ENCODE measurements around the gene COL26A1.

COL26A1 gene

GRCh38 chr7:101576998-101577397 lies 214.3 kb downstream of the COL26A1 start:
- DNase-seq, result no peak

DNA sequence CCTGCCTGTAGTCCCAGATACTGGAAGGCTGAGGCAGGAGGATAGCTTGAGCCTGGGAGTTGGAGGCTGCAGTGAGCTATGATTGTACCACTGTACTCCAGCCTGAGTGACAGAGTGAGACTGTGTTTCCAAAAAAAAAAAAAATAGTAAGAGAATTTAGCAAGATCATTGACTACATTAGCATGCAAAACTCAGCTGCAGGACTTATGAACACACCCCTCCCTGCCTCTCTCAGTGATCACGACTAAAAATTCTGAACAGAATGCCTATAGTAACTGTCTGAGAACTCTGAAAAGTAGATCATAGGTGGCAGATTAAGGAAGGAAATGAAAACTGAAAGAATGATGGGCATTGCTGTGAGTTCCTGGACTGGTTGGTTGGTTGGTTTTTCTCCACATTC lies 215.9 kb downstream of the COL26A1 start:
- no peak for DNase-seq

DNA sequence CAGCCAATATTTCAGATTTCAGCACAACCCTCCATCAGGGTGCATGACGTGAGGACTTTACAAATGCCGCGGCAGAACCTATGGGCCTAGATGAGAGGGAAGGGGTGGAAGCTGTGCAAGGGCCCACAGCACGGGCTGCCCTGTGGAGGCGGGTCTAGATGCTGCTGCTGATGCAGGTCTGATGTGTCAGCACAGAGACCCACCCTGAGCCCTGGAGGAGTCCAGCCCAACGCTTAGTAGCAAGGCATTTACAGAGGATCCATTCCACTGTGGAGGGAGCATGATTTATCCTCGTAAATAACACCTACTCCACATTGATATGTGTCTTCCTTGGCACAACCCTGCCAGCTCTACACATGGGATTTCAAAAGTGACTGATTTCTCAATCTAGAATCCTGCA lies 217.9 kb downstream of the COL26A1 start:
- no peak for DNase-seq

- DNase-seq, result no peak
Observed at GRCh38 chr7:101581891-101582290, 219.2 kb downstream of the COL26A1 start.

- DNase-seq, result no peak
Observed at GRCh38 chr7:101582971-101583370, 220.3 kb downstream of the COL26A1 start.

DNA sequence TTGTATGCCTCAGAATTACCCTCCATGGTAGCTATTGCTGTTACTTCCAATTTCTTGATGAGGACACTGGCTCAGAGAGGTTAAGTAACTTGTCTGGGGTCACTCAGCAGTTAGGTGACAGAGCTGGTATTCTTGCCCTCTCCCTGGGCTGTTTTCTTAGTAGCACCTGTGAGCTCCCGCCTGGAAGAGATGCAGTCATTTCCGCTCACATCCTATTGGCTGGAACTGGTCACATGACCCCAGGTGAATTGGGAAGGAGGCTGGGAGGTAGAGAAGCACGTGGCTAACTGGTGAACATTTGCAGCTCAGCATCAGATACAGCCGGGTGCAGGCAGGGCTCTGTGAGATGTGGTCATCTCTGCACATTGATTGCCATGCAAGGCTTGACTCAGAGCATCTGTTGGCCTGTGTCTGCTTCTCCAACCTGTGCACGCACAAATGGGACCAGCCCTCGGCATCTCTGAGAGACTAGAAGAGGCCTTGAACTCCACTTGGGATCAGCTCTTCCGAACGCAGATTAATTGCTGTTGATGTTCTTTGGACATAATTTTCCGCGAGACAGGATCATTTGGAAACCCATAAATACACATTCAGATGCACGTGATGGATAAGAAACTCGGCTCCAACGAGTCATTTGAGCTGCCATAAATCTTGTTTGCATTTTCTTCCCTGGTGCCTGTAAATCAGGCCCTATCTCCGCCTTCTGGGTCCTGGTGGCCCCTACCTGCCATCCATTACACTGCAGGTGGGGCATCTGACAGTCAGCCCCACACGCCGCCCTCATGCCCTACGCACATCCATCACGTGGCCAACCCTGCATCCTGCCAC lies 223.6 kb downstream of the COL26A1 start:
- DNase-seq, result no peak

GRCh38 chr7:101586906-101587677 lies 224.4 kb downstream of the COL26A1 start:
- DNase-seq, result no peak

DNA sequence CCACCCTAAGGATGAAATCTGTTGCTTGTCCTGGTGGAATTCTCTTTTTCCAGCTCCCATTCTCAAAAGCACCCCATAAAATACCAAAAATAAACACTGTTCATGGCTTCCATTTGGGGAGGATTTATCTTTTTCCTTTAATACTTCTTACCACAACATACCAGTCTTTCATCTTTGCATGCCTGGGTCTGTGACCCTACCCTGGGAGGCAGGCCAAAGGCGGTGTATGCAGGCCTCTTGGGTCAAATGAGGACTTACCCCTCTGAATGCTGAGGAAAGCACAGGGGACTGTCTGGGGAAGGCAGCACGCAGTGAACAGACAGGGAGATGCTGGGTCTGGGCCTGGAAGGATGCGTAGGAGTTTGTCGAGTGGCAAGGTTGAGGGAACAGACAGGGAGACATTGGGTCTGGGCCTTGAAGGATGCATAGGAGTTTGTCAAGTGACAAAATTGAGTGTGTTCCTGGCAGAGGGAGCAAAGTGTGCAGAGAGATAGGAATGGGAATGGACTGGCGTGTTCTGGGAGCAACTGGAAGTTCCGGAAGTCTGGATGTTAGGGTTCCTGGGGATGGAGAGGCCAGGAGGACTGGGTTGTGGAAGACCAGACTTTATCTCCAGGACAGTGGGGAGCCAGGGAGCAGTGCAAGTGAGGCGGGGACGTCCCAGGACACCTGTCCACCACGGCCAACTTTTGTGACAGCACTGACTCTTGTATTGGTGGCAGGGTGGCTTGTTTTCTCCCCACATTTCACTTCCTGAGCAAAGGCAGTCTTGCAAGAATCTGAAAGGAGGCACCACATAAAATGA lies 225.7 kb downstream of the COL26A1 start:
- DNase-seq, result no peak

DNA sequence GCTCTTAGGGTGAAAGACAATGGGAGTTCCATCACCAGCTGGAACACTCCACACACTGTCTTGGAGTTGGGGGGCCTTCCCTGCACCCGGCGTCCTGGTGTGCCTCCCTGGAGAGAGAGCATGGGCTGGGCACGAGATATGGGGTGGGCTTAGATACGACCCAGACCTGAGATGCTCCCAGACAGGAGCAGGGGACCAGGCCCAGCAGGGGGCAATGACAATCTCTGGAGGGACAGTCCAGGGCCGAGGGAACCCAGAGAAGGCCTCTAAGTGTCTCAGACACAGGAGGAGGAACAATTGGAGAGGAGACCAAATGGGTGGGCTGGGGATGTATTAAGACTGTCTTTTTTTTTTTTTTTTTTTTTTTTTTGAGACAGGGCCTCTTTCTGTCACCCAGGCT lies 226.4 kb downstream of the COL26A1 start:
- no peak for DNase-seq

GRCh38 chr7:101589976-101590662 lies 227.4 kb downstream of the COL26A1 start:
- DNase-seq, result no peak

DNA sequence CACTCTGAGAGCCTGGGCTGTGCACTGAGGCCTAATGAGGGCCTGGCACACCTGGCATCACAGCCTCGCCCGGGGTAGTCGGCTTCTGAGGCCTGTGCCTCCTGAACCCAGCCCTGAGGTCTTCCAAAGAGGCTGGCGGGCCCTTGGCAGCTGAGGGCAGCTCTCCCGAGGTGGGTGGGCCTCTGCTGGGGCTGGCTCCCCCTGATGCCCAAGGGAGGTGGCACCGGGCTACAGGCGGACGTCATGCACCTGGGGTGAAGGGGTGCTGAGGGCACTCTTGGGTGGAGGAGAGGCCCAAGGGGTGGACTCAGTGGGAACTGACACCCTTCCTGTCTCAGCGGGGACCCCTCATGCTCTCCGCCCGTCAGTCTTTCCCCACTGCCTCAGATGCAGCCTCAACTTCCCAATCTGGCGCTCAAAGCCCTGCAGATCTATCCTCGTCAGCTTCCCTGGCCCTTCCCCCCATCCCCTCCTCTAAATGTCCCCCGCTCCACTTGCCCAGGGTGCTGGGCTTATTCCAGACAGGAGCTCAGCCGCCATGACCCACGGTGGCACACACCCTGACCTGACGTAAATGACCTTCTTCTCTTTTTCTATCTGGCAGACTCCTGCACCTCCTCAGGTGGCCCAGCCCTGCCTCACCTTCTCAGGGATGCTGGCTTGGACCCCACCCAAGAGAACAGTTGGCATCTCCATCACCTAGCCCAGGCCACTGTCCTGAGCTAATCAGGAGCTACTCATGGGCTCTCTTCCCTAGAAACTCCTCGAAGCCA lies 228.2 kb downstream of the COL26A1 start:
- DNase-seq, result no peak

DNA sequence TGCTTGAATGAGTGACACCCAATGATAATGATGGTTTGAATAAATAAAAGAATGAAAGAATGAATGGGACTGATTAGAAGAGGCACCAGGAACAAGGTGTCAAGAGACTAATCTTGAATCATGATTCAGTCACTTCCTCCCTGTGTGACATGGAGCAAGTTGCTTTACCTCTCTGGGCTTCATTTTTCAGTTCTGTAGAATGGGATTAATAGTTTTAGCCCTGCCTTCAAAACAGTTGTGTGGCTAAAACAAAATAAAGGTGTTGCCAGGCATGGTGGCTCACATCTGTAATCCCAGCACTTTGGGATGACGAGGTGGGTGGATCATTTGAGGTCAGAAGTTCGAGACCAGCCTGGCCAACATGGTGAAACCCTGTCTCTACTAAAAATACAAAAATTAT lies 228.8 kb downstream of the COL26A1 start:
- DNase-seq, result no peak

DNA sequence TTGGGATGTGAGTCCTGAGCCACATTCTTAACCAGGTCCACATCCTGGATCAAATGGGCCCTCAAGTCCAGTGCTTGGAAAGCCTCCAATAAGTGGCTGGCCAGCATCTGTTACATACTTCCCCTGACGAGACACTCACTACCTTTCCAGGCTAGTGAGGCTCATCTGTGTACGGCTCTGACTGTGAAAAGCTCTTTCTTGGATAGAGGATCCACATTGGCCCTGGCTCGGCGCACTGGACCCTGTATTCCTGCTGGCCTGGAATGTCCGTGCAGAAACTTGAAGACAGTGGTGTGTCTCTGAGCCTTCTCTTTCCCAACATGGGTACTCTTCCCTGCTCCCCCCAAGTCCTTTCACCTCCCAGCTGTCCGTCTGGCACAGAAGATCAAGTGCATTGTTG lies 230.9 kb downstream of the COL26A1 start:
- DNase-seq, result no peak

DNA sequence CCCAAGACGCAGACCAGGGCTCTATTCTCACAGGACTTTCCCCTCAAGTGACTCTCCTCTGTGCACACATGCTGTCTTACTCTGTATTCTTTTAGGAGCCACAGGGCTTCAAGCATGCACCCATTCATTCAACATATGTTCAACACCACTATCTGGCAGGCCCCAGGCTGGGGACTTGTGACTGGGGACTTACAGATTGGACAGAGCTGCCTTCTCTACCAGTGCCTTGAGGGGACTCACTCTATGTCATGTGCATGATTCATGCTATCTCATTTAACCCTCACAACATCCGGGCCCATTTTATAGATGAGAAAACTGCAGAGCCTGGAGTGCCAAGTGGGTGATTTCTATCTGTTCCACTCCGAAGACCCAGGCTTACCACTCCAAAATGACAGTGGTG lies 232.1 kb downstream of the COL26A1 start:
- DNase-seq, result no peak

GRCh38 chr7:101595246-101595645 lies 232.6 kb downstream of the COL26A1 start:
- DNase-seq, result no peak

DNA sequence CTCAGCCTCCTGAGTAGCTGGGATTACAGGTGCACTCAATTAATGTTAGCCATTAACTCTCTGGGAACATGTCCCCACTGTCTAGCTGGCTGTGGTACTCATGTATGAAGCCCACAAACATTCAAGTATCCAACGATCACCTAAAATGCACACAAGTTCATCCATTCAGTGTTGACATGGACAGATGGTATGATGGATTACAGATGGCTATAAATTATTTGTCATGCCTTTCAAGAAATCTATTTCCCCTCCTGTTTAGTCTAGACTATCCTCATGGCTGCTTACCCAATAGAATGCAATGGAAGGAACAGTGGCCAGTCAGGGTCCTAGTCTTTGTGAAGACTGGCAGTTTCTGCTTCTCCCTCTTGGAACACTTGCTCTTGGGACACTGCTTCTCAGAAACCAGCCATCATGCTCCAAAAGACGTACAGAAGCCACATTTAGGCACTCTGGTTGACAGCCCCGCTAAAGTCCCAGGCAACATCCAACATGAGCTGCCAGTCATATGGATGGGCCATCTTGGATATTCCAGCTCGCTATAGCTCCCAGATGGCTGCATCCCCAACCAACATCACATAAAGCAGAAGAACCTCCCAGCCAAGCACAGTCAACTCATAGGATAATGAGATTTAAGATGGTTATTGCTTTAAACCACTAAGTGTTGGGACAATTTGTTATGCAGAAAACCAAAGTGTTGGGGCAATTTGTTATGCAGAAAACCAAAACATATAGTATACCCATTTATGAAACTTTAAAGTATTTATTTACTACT lies 233.3 kb downstream of the COL26A1 start:
- DNase-seq, result no peak

- no peak for DNase-seq
Observed at GRCh38 chr7:101596898-101597297, 234.2 kb downstream of the COL26A1 start.

DNA sequence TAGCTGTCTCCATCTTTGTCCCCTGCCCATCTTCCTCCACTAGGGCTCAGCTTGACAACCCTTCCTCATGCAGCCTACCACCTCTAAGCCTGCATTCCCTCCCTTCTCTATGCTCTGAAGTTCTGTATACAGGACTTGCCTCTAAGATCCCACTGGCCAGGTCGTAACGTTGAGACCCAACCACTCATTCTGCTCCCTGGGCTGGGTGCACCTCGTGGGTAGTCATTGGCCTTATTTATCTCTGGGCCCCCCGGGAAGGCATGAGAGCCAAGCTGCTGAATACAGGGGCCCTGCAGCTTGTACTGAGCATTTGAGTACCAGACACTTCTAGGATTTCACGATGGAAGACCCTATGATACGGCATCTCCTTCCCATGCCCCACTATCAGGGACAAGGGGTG lies 235.3 kb downstream of the COL26A1 start:
- no peak for DNase-seq

- no peak for DNase-seq
Observed at GRCh38 chr7:101598422-101598985, 235.8 kb downstream of the COL26A1 start.

GRCh38 chr7:101598986-101599771 lies 236.5 kb downstream of the COL26A1 start:
- DNase-seq, result no peak
